HG03025 (cell line): Measurements from ENCODE around the gene LAMTOR1.

Experiments used
- ATAC-seq: cut with Tn5 transposase; IDR thresholded peaks from one replicate; pipeline ENCODE4 v1.9.1; 2021; ENCODE audit warnings: mild to moderate bottlenecking, moderate library complexity; ENCODE audit not compliant: unreplicated experiment, low FRiP score

LAMTOR1 gene

GRCh38 chr11:72083414-72083813 is 19.7 kb downstream of the LAMTOR1 start:
- no peak for ATAC-seq

GRCh38 chr11:72081821-72082453 is 21.2 kb downstream of the LAMTOR1 start:
- ATAC-seq: no peak

DNA sequence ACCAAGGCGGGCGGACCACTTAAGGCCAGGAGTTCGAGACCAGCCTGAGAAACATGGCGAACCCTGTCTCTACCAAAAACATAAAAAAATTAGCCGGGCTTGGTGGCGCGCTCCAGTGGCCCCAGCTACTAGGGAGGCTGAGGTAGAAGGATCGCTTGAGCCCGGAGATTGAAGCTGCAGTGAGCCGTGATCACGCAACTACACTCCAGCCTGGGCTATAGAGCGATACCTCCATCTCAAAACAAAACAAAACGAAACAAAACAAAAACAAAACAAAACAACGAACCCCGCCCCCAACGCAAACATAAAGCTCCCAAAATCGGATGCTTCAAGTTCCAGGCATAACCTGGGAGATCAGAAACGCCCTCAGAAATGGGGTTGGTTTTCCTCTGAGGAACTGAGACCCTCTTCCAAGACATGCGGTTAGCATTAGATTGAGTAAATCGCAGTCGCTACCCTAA is 21.9 kb downstream of the LAMTOR1 start:
- no peak for ATAC-seq

GRCh38 chr11:72080326-72081183 is 22.5 kb downstream of the LAMTOR1 start, which contains the start of the genes LRRC51 and NUMA1:
Gene LRRC51 (plus strand): TSS chr11:72080850. CDS start chr11:72089084, 8,234 bp downstream.
Gene NUMA1 (minus strand): TSS chr11:72080542. CDS start chr11:72035943, 44,599 bp downstream.
- ATAC-seq: peak; percentile 92

DNA sequence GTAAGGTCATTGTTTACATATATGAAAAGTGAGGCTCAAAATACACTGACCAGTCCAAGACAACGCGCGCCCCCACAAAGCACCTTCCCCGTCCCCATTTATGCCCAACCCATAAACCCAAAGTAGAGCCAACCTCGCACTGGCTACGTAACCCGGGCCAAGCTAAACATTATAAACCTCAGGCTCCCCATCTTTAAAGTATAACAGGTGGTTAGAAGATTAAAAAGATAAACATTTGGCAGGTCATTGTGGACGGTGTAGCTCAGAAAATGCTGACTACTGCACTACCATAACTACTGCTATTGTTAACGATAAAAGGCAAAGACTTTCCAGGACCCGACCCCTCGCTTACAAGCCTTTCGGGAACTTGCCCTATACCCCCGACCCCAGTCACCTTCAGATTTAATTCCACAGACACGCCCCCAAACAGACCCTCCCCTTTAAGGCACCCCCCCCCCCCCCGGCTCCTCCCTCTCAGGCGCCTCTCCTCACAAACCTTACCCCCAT is 23.2 kb downstream of the LAMTOR1 start:
- ATAC-seq: no peak

GRCh38 chr11:72078477-72078876 is 24.6 kb downstream of the LAMTOR1 start:
- no peak for ATAC-seq

- ATAC-seq: no peak
Observed at GRCh38 chr11:72075756-72076155, 27.3 kb downstream of the LAMTOR1 start.

DNA sequence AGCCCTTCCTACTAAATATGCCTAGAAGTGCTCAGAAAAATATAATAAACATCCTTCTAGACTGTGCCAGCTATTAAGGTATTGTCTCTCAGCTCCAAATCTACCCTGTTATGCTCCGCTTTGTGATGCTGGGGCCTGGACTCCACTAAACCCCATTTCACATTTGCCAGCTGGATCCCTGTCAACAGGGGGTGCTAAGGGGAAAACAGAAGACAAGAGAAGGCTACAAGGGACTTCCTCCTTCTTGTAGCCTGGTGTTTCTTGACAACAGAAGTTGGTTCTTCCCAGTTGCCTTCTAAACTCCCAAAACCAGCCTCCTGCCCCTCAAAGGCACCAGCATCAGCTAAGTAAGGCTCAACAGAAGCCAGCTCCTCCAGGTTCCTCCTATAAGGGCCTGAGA is 28.0 kb downstream of the LAMTOR1 start:
- no peak for ATAC-seq

DNA sequence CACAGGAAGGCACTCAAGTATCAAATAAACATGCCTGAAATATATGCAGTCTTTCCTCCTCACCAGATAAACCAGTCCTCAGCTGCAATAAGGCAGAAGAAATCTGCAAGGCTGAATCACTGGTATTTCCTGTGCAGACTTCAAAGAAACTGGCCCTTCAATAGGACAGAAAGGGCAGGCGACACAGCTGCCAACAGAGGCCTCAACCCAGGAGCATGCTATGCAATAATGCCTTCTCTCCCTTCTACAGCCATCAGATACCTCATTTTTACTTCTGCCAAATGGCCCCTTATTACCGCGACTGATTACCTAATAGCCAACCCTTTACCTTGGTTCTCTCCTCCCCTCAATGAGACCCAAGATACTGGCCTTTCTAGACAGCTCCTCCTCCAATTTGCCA is 30.7 kb downstream of the LAMTOR1 start:
- ATAC-seq: no peak

- no peak for ATAC-seq
Observed at GRCh38 chr11:72070491-72070890, 32.6 kb downstream of the LAMTOR1 start.

- no peak for ATAC-seq
Observed at GRCh38 chr11:72069787-72070251, 33.3 kb downstream of the LAMTOR1 start.

DNA sequence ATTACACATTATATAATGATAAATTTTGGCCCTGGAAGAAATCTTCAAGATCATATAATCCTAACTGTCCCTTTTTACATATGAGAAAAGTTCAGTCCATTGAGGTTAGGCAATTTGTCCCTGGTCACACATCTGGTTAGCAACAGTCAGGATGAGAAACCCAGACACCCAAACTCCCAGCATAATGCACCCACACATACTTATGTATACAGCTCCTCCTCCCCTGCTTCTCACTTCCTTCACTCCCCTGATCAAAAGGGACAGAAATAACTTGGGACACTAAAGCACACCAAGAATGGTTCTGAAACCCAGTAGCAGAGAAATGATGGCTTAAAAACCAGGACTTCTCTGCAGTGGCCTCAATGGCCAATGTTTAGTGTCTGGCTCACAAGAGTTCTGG is 33.9 kb downstream of the LAMTOR1 start:
- ATAC-seq: no peak

DNA sequence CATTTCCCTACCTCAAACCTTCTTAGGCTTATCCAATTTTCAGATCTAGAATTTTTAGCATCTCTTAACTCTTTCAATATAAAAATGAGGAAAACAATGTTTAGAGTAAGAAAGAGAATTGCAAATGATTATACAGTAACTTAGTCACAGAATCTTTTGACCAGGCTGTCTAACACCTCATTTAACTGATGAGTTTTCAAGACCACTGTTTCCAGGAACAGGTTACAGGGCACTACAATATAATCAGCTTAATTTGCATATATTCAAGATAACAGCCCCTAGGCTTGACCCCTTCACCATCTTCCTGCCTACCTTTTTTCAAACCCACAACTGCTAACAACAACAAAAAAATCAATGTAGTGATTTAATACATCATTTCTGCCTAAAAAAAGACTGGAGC is 35.4 kb downstream of the LAMTOR1 start:
- no peak for ATAC-seq

DNA sequence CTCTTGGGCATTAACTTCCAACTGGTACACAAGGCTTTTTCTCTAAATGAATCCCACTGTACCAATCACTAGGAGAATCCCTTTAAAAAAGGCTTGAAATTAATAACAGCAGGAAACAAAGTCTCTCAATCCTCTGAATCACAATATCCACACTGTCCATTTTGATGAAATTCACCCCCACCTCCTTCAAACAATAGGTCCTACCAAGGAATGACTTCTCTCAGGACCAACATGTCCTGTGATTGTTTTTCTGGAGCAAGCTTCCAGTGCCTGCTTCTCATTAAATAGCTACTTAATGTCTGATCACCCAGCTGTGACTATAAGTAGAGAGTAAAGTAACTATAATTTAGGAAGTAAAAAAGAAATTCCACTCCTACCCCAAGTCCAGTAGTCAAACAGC is 35.8 kb downstream of the LAMTOR1 start:
- ATAC-seq: no peak

- no peak for ATAC-seq
Observed at GRCh38 chr11:72066855-72067254, 36.2 kb downstream of the LAMTOR1 start.

DNA sequence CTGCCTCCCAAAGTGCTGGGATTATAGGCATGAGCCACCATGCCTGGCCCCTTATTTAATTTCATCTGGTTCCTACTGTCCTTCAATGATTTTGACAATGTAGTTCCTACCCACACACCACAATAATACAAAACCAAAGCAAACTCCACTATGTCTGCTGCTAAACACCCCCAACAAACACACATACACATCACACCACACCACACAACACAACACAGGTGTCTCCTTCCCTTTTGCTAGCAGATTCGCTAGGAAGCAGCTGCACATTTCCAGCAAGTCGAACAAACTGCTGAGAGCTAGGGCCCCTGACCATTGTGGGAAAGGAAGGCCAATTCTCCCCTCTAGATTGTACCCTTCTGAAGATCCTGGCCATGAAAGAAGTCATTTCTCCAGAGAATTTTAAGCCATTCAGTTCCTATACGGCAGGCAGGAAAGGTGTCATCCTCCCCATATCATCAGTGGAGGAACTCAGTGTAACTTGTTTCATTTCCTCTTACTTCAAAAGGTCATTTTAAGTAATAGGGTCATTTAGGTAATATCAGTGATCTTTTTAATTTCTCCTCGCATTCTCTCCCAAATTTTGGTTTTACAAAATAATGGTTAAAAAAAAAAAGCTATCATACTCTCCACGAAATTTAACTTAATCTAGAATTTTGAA is 41.2 kb downstream of the LAMTOR1 start:
- no peak for ATAC-seq

DNA sequence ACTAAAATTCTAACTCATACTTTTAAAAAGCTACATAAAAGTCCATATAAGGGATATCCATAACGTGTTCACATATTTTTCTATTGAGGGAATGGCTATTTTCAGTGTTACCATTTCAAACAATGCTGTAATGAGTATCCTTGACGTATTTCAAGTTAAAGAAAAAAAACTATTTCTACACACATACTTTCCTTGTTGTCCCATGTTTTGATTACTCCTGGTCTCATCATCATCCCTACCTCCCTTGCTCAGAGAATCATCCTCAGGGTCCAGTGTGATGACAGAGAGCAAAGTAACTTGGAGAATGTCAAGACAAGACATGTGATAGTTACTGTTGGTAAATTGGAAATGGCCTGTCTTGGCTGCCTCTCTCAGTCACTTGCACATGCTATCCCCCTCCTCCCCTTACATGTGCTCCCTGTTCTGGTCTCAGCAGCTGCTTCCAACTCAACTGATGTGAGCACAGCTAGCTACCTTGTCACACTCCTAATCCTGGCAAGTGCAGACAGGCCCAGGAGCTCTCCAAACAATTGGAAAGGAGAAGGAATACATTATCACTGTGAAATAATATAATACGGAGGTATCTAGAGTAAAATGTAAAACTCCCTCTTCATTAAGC is 44.6 kb downstream of the LAMTOR1 start:
- ATAC-seq: no peak

DNA sequence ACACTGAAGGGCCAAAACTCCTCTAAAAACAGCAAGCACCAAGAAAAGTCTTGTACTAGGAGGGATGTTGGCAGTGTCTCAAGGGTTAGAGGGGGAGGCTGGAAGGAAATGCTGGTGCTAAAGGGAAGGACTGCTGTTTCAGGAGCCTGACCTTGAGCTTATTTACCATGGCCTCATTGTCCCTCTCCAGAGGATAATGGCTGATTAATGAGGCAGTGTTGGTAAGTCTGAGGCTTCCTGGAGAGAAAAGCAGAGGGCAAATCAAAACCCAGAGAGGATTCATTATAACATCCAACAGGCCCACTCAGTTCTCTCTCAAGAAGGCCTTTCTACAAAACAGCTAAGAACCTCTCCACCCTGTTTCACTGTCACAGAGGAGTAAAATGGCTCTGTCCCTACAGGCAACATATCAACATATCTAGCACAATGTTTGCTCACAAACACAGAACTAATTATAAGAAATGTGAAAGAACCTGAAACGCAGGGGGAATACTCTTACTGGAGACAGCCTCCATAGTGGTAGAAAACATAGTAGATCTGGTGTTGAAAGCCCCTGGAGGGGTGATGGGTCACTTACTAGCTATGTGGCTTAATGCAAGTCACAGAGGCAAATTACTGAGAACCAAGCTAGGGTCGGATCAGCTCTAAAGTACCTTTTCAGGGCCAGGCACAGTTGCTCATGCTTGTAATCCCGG is 54.2 kb downstream of the LAMTOR1 start:
- ATAC-seq: no peak
